Karpas-422 (cell line): ENCODE data around the gene FZD7. TPM values are rescaled to one million over a fixed set of nuclear protein-coding genes. Genes with fewer than 3 reads are reported as not detected.

Experiments
- DNase-seq: peaks from one replicate; pipeline ENCODE4 v3.0.0-alpha.2; 2015
- H2AFZ ChIP-seq: fragments of 200-600 bp; sonication (generic); 2 replicates; pipeline ENCODE4 v1.6.1; 2014; ENCODE audit warnings: antibody characterized with exemption, low read length, mixed read lengths
- H3K27ac ChIP-seq: fragments of 200-600 bp; sonication (generic); 2 replicates; pipeline ENCODE4 v1.5.1; 2014; ENCODE audit warnings: mild to moderate bottlenecking, low read length, moderate library complexity
- H3K27me3 ChIP-seq: fragments of 200-600 bp; sonication (generic); 2 replicates; pipeline ENCODE4 v1.6.1; 2014; ENCODE audit warnings: low read length, mixed read lengths
- H3K36me3 ChIP-seq: fragments of 200-600 bp; sonication (generic); 2 replicates; pipeline ENCODE4 v1.6.1; 2014; ENCODE audit warnings: low read length, mixed read lengths; ENCODE audit not compliant: insufficient read depth
- H3K4me1 ChIP-seq: fragments of 200-600 bp; sonication (generic); 2 replicates; pipeline ENCODE4 v1.6.1; 2014; ENCODE audit warnings: mild to moderate bottlenecking, low read length, mixed read lengths
- H3K4me2 ChIP-seq: fragments of 200-600 bp; sonication (generic); 2 replicates; pipeline ENCODE4 v1.6.1; 2014; ENCODE audit warnings: low read length, low read depth, mild to moderate bottlenecking; ENCODE audit not compliant: poor library complexity, severe bottlenecking
- H3K4me3 ChIP-seq: fragments of 200-600 bp; sonication (generic); 2 replicates; pipeline ENCODE4 v1.5.1; 2014; ENCODE audit warnings: mild to moderate bottlenecking, antibody characterized with exemption, low read length, mixed read lengths
- H3K79me2 ChIP-seq: fragments of 200-600 bp; sonication (generic); 2 replicates; pipeline ENCODE4 v1.6.1; 2014; ENCODE audit warnings: mild to moderate bottlenecking, low read length, mixed read lengths
- H3K9ac ChIP-seq: fragments of 200-600 bp; sonication (generic); 2 replicates; pipeline ENCODE4 v1.6.0; 2014; ENCODE audit warnings: low read length
- H3K9me2 ChIP-seq: fragments of 200-600 bp; sonication (generic), shearing (Covaris generic); replicated peaks from 2 replicates; pipeline ENCODE4 v1.6.0; 2014; ENCODE audit warnings: mild to moderate bottlenecking, low read length, moderate library complexity; ENCODE audit not compliant: insufficient read depth
- H3K9me3 ChIP-seq: fragments of 300-700, 200-600 bp; sonication (generic); 2 replicates; pipeline ENCODE4 v1.6.1; 2014; ENCODE audit warnings: low read length, mixed read lengths
- H4K20me1 ChIP-seq: fragments of 200-600 bp; sonication (generic); 2 replicates; pipeline ENCODE4 v1.6.1; 2014; ENCODE audit warnings: mild to moderate bottlenecking, antibody characterized with exemption, low read length, low read depth; ENCODE audit not compliant: insufficient read depth
- total RNA-seq: library from RNA; depleted of rRNA; stranded (reverse); fragments of >200 nt; shearing (Covaris generic); gene quantifications from 2 replicates; pipeline ENCODE4 v1.2.3, GENCODE V29; 2014; ENCODE audit warnings: low replicate concordance

The FZD7 gene
- total RNA-seq, 1 experiment from 2014 or later = 10.2 TPM

GRCh38 chr2:202044777-202045176 is 11.1 kb downstream of the FZD7 start:
- Histone ChIP-seq H3K4me2 (no peak overlapping the region), H4K20me1 (no peaks in the 10 kb centered on the region), H3K79me2 (no peaks in the 10 kb centered on the region), H3K9me3 (no peaks in the 10 kb centered on the region), H2AFZ (no peak overlapping the region), H3K27me3 (no peaks in the 10 kb centered on the region), H3K36me3 (no peaks in the 10 kb centered on the region), H3K4me3 (no peak overlapping the region), H3K9ac (no peak overlapping the region), H3K27ac (no peak overlapping the region), H3K9me2 (no peaks in the 10 kb centered on the region), H3K4me1 (peaks cover 7% of the 10 kb centered on the region)
- no peak for DNase-seq

GRCh38 chr2:202046572-202046971 is 12.9 kb downstream of the FZD7 start:
- no peak overlapping the region for H3K9ac ChIP-seq
- no peaks in the 10 kb centered on the region for H4K20me1 ChIP-seq
- no peak overlapping the region for H3K27ac ChIP-seq
- H3K36me3 ChIP-seq = no peaks in the 10 kb centered on the region
- H3K4me1 ChIP-seq = no peaks in the 10 kb centered on the region
- no peaks in the 10 kb centered on the region for H3K79me2 ChIP-seq
- no peak overlapping the region for H3K4me2 ChIP-seq
- no peak overlapping the region for H3K4me3 ChIP-seq
- no peaks in the 10 kb centered on the region for H3K9me2 ChIP-seq
- H3K27me3 ChIP-seq = no peaks in the 10 kb centered on the region
- no peaks in the 10 kb centered on the region for H3K9me3 ChIP-seq
- no peak for DNase-seq
- no peak overlapping the region for H2AFZ ChIP-seq

- Histone ChIP-seq H3K4me2 (no peak overlapping the region), H3K9ac (no peak overlapping the region), H2AFZ (no peak overlapping the region), H3K4me3 (no peak overlapping the region), H3K36me3 (no peaks in the 10 kb centered on the region), H3K27ac (no peak overlapping the region), H3K9me3 (no peaks in the 10 kb centered on the region), H3K4me1 (no peaks in the 10 kb centered on the region), H3K9me2 (no peaks in the 10 kb centered on the region), H4K20me1 (no peaks in the 10 kb centered on the region), H3K79me2 (no peaks in the 10 kb centered on the region), H3K27me3 (no peaks in the 10 kb centered on the region)
- no peak for DNase-seq
These were observed 15.6 kb downstream of the FZD7 start for GRCh38 chr2:202049092-202049728.

- Histone ChIP-seq H4K20me1 (no peaks in the 10 kb centered on the region), H3K4me3 (no peak overlapping the region), H2AFZ (no peak overlapping the region), H3K79me2 (no peaks in the 10 kb centered on the region), H3K9me2 (no peaks in the 10 kb centered on the region), H3K9me3 (no peaks in the 10 kb centered on the region), H3K36me3 (no peaks in the 10 kb centered on the region), H3K4me2 (no peak overlapping the region), H3K27me3 (no peaks in the 10 kb centered on the region), H3K27ac (no peak overlapping the region), H3K9ac (no peak overlapping the region), H3K4me1 (no peaks in the 10 kb centered on the region)
- DNase-seq = no peak
These were observed 16.2 kb downstream of the FZD7 start for GRCh38 chr2:202049840-202050239.

- no peak for DNase-seq
- Histone ChIP-seq H3K4me2 (no peak overlapping the region), H3K9me3 (no peaks in the 10 kb centered on the region), H2AFZ (no peak overlapping the region), H3K9ac (no peak overlapping the region), H3K27ac (no peak overlapping the region), H3K27me3 (no peaks in the 10 kb centered on the region), H3K4me3 (no peak overlapping the region), H3K79me2 (no peaks in the 10 kb centered on the region), H3K4me1 (no peaks in the 10 kb centered on the region), H3K9me2 (no peaks in the 10 kb centered on the region), H4K20me1 (no peaks in the 10 kb centered on the region), H3K36me3 (no peaks in the 10 kb centered on the region)
These were observed 17.0 kb downstream of the FZD7 start for GRCh38 chr2:202050652-202051051.

GRCh38 chr2:202051499-202052161 is 18.0 kb downstream of the FZD7 start:
- Histone ChIP-seq H3K4me2 (no peak overlapping the region), H4K20me1 (no peaks in the 10 kb centered on the region), H3K9me2 (no peaks in the 10 kb centered on the region), H2AFZ (no peak overlapping the region), H3K4me1 (peaks cover 3% of the 10 kb centered on the region; the same call in 1 of the 2 replicates), H3K9me3 (no peaks in the 10 kb centered on the region), H3K27ac (no peak overlapping the region), H3K79me2 (no peaks in the 10 kb centered on the region), H3K27me3 (no peaks in the 10 kb centered on the region), H3K36me3 (no peaks in the 10 kb centered on the region), H3K9ac (no peak overlapping the region), H3K4me3 (no peak overlapping the region)
- no peak for DNase-seq

- no peak overlapping the region for H3K4me2 ChIP-seq
- H3K9me2 ChIP-seq = no peaks in the 10 kb centered on the region
- H3K4me3 ChIP-seq = no peak overlapping the region
- DNase-seq = no peak
- H3K27ac ChIP-seq = no peak overlapping the region
- H3K4me1 ChIP-seq = peaks cover 3% of the 10 kb centered on the region; the same call in 1 of the 2 replicates
- H2AFZ ChIP-seq = no peak overlapping the region
- H4K20me1 ChIP-seq = no peaks in the 10 kb centered on the region
- H3K9me3 ChIP-seq = no peaks in the 10 kb centered on the region
- H3K27me3 ChIP-seq = no peaks in the 10 kb centered on the region
- H3K9ac ChIP-seq = no peak overlapping the region
- no peaks in the 10 kb centered on the region for H3K79me2 ChIP-seq
- H3K36me3 ChIP-seq = no peaks in the 10 kb centered on the region
These were observed 18.6 kb downstream of the FZD7 start for GRCh38 chr2:202052235-202052634.

- H3K36me3 ChIP-seq = no peaks in the 10 kb centered on the region
- H3K27ac ChIP-seq = no peak overlapping the region
- no peaks in the 10 kb centered on the region for H3K79me2 ChIP-seq
- H3K4me2 ChIP-seq = no peak overlapping the region
- H3K9me3 ChIP-seq = no peaks in the 10 kb centered on the region
- no peak for DNase-seq
- H3K9ac ChIP-seq = no peak overlapping the region
- no peak overlapping the region for H3K4me3 ChIP-seq
- peaks cover 3% of the 10 kb centered on the region; the same call in 1 of the 2 replicates for H3K4me1 ChIP-seq
- no peaks in the 10 kb centered on the region for H4K20me1 ChIP-seq
- H3K9me2 ChIP-seq = no peaks in the 10 kb centered on the region
- H3K27me3 ChIP-seq = no peaks in the 10 kb centered on the region
- no peak overlapping the region for H2AFZ ChIP-seq
These were observed 21.0 kb downstream of the FZD7 start for GRCh38 chr2:202054679-202055078.
